Right atrium auricular region (tissue), 2 donors: ENCODE measurements around the gene CASKIN1. TPM values are rescaled to one million over a fixed set of nuclear protein-coding genes. Genes with fewer than 3 reads are reported as not detected.

Source experiments
- DNase-seq: peaks from one replicate; pipeline ENCODE4 v3.0.0-alpha.2; 2019; ENCODE audit warnings: low spot score
- H3K27ac ChIP-seq, 2 donors: fragments of 200-600 bp; sonication (generic); 1 replicate in 1 of 2; 2 replicates in 1 of 2; pipeline ENCODE4 v1.5.1; 2016 to 2019
- H3K27me3 ChIP-seq, 2 donors: fragments of 200-600 bp; sonication (generic); one replicate each; pipeline versions ENCODE4 v1.5.1 to v1.6.0; 2017 to 2019
- H3K36me3 ChIP-seq: fragments of 200-600 bp; sonication (generic); one replicate; pipeline ENCODE4 v1.5.1; 2016
- H3K4me1 ChIP-seq, 2 donors: fragments of 200-600 bp; sonication (generic); one replicate each; pipeline versions ENCODE4 v1.5.1 to v1.6.0; 2017 to 2019
- H3K4me3 ChIP-seq, 2 donors: fragments of 200-600 bp; sonication (generic); 1 replicate in 1 of 2; 2 replicates in 1 of 2; pipeline ENCODE4 v1.5.1; 2017 to 2019; ENCODE audit warnings: mild to moderate bottlenecking in 1 of 2, moderate library complexity in 1 of 2
- H3K9me3 ChIP-seq, 2 donors: fragments of 200-600 bp; sonication (generic); one replicate each; pipeline ENCODE4 v1.5.1; 2019
- CTCF ChIP-seq, 2 donors: fragments of 200-600 bp; sonication (generic); IDR thresholded peaks; one replicate each; pipeline ENCODE4 v1.5.1; 2019; ENCODE audit warnings: antibody characterized with exemption in 2 of 2
- total RNA-seq, 2 donors: library from RNA; depleted of rRNA; stranded (reverse); fragments of >200 nt; gene quantifications; one replicate each; pipeline ENCODE4 v1.1.0, GENCODE V29; 2016

CASKIN1 gene
- total RNA-seq, 2 donors from 2014 or later: 3.5 to 4.3 TPM

GRCh38 chr16:2230376-2230775 lies 34.0 kb upstream of the CASKIN1 start:
- Histone ChIP-seq H3K4me3 (no peak overlapping the region), H3K4me1 (peaks cover 0 to 6% of the 10 kb centered on the region in 2 donors), H3K27ac (no peak overlapping the region), H3K9me3 (no peaks in the 10 kb centered on the region), H3K27me3 (no peaks in the 10 kb centered on the region), H3K36me3 (peaks cover 72% of the 10 kb centered on the region)
- TF ChIP-seq CTCF (IDR thresholded peaks at IDR 0.05): no peak
- no peak for DNase-seq

DNA sequence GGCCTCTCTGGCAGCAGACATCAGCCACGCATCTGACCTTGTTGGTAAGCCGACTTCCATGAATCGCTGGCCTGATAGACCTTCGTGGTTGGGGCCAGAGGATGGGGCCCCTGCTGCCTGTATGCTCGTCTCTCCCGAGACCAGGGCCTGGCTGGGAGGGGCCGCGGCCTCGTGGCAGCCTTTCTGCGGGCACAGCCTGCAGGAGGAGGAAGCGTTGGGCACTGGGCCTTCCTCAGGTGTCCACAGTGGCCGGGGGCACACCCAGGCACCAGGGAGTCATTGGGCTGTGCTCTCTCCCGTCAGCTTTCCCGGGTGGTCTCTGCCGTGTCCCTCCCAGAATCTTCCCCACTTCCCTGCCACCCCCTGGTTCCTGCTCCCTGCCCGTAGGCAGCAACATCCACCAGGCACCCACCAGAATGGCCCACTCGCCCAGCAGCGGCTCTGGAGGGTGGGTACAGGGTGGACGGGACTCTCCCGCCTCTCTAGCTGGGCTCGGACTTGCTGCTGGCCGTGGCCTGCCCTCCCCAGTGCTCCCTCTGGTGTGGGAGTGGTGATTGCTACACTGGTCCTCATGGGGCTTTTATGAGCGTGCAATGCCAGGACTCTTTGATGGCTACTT lies 33.3 kb upstream of the CASKIN1 start:
- no peak for DNase-seq
- Histone ChIP-seq H3K27me3 (no peaks in the 10 kb centered on the region), H3K36me3 (peaks cover 66% of the 10 kb centered on the region)

DNA sequence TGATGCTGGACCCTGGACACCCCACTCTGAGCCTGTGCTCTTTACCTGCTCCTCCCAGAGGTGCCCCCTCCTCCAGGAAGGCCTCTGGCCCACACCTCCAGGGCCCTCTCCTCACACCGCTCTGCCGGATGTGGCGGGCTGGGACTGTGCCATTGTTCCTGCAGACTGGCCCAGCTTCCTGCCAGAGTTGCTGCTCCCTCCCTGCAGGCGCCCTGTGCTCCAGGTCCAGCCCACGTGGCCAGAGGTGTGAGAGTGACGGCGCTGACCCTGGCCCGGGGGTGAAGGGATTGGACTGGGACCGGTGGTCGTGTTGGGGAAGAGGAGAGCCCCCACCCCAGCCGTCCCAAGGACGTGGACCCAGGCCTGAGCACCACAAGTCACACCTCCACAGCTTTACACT lies 32.7 kb upstream of the CASKIN1 start:
- no peaks in the 10 kb centered on the region for H3K9me3 ChIP-seq
- no peak overlapping the region for H3K4me3 ChIP-seq
- H3K27me3 ChIP-seq: no peaks in the 10 kb centered on the region
- TF ChIP-seq CTCF (IDR thresholded peaks at IDR 0.05): no peak
- no peak overlapping the region for H3K27ac ChIP-seq
- peaks cover 59% of the 10 kb centered on the region for H3K36me3 ChIP-seq
- H3K4me1 ChIP-seq: peaks cover 0 to 18% of the 10 kb centered on the region in 2 donors
- no peak for DNase-seq

More for the DNA sequence above, 33.3 kb upstream of the CASKIN1 start:
- no peaks in the 10 kb centered on the region for H3K9me3 ChIP-seq
- H3K27ac ChIP-seq: no peak overlapping the region
- H3K4me3 ChIP-seq: no peak overlapping the region
- no peak for TF ChIP-seq CTCF (IDR thresholded peaks at IDR 0.05)
- peaks cover 0 to 12% of the 10 kb centered on the region in 2 donors for H3K4me1 ChIP-seq

DNA sequence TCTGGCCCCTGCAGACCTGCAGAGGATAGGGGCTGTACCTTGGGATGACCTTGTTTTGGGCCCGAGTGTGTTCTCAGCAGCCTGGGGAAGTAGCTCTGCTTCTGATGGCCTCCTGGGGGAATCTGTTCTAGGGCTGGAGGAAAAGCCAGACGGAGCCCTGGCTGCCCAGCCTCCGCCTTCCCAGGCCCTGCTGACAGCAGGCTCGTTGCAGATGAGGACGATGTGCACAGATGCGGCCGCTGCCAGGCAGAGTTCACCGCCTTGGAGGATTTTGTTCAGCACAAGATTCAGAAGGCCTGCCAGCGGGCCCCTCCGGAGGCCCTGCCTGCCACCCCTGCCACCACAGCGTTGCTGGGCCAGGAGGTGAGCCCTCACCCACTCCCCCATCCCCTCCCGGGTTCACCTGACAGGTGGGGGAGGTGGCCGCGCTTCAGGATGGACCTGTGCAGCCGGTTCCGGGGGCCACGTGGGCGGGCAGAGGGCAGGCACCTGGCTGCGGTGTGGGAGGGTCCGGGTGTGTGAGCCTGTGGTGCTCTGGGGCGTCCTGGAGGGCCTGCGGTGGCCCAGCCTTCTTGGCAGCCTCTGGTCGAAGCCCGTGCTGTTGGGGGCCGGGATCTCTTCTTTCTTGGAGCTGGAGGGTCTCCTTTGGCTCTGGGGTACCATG lies 31.9 kb upstream of the CASKIN1 start:
- Histone ChIP-seq H3K27me3 (no peaks in the 10 kb centered on the region), H3K4me3 (no peak overlapping the region), H3K9me3 (no peaks in the 10 kb centered on the region), H3K36me3 (peaks cover 51% of the 10 kb centered on the region), H3K27ac (no peak overlapping the region), H3K4me1 (peaks cover 0 to 20% of the 10 kb centered on the region in 2 donors)
- DNase-seq: no peak
- TF ChIP-seq CTCF (IDR thresholded peaks at IDR 0.05): no peak

DNA sequence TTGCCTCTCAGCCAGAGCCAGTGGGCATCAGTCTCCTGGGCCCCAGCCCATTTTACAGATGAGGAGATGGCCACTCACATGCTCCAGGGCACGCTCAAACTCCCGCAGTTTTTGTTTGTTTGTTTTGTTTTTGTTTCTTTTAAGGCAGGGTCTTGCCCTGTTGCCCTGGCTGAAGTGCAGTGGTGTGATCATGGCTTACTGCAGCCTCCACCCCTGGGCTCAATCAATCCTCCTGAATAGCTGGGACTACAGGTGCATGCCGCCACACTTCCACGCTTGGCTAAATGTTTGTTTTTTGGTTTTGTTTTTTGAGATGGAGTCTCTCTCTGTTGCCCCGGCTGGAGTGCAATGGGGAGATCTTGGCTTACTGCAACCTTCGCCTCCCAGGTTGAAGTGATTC lies 30.5 kb upstream of the CASKIN1 start:
- Histone ChIP-seq H3K27ac (no peak overlapping the region), H3K4me3 (no peak overlapping the region), H3K36me3 (peaks cover 37% of the 10 kb centered on the region), H3K4me1 (peaks cover 0 to 23% of the 10 kb centered on the region in 2 donors), H3K27me3 (no peaks in the 10 kb centered on the region), H3K9me3 (no peaks in the 10 kb centered on the region)
- no peak for DNase-seq
- no peak for TF ChIP-seq CTCF (IDR thresholded peaks at IDR 0.05)
